K562 (cell line): ENCODE results near the gene ZNF865. TPM values are rescaled to one million over a fixed set of nuclear protein-coding genes. Genes with fewer than 3 reads are reported as not detected.

Source experiments
- ATF2 ChIP-seq: sonication (generic); formaldehyde crosslinking; IDR thresholded peaks from 2 replicates; pipeline ENCODE4 v1.8.1; 2022; ENCODE audit warnings: missing genetic modification reagents
- CHD2 ChIP-seq: IDR thresholded peaks from 2 replicates; pipeline ENCODE4 v1.6.1; 2011; ENCODE audit warnings: low read depth, low read length
- ETV5 ChIP-seq: sonication (generic); formaldehyde crosslinking; IDR thresholded peaks from 2 replicates; pipeline ENCODE4 v1.4.0; 2020; ENCODE audit warnings: low read depth, mild to moderate bottlenecking, missing genetic modification reagents
- GTF2E2 ChIP-seq: fragments of 200-800 bp; sonication (Bioruptor generic); IDR thresholded peaks from 2 replicates; pipeline ENCODE4 v1.6.1; 2016; ENCODE audit warnings: missing genetic modification characterization, missing compliant biosample characterization
- KLF1 ChIP-seq: fragments of 450-650 bp; IDR thresholded peaks from 2 replicates; pipeline ENCODE4 v1.6.1; 2016; ENCODE audit warnings: missing genetic modification characterization, missing compliant biosample characterization
- MCM2 ChIP-seq: fragments of 450-650 bp; IDR thresholded peaks from 2 replicates; pipeline ENCODE4 v1.6.1; 2017; ENCODE audit warnings: low read depth, mild to moderate bottlenecking
- NRF1 ChIP-seq, 2 experiments: fragments of 450-650 bp; IDR thresholded peaks in 1 of 2; conservative IDR thresholded peaks in 1 of 2; 2 replicates each; pipeline ENCODE4 v1.6.1; 2014; ENCODE audit warnings: mild to moderate bottlenecking in 2 of 2
- PML ChIP-seq: IDR thresholded peaks from 2 replicates; pipeline ENCODE4 v1.6.1; 2012; ENCODE audit warnings: low read length, inconsistent platforms
- ZBTB49 ChIP-seq: sonication (generic); formaldehyde crosslinking; IDR thresholded peaks from 2 replicates; pipeline ENCODE4 v1.8.0; 2022; ENCODE audit warnings: missing genetic modification reagents, mild to moderate bottlenecking, borderline replicate concordance
- ZNF140 ChIP-seq: fragments of 250-450 bp; sonication (Bioruptor Pico); IDR thresholded peaks from 2 replicates; pipeline ENCODE4 v1.8.0; 2021; ENCODE audit warnings: moderate library complexity, mild to moderate bottlenecking, inconsistent platforms
- ZNF707 ChIP-seq: fragments of 250-450 bp; sonication (Bioruptor Pico); conservative IDR thresholded peaks from 2 replicates; pipeline ENCODE4 v1.8.0; 2022; ENCODE audit warnings: inconsistent platforms, mild to moderate bottlenecking, moderate library complexity
- ZNF740 ChIP-seq, 3 experiments: fragments of 200-800 bp in 1 of 3; sonication (Bioruptor generic) in 1 of 3; sonication (generic) in 1 of 3; formaldehyde crosslinking in 1 of 3; IDR thresholded peaks; 2 replicates each; pipeline versions ENCODE4 v1.6.1 to v1.8.0; 2016 to 2022; ENCODE audit warnings: mild to moderate bottlenecking in 2 of 3, missing compliant biosample characterization in 2 of 3, missing genetic modification characterization in 2 of 3, missing genetic modification reagents in 1 of 3
- ZNF778 ChIP-seq: fragments of 450-650 bp; formaldehyde crosslinking; IDR thresholded peaks from 2 replicates; pipeline ENCODE4 v1.4.0; 2020; ENCODE audit warnings: mild to moderate bottlenecking, moderate library complexity
- polyA plus RNA-seq, 8 experiments: library from polyadenylated mRNA; depleted of rRNA in 4 of 8; stranded (reverse) in 5 of 8; unstranded in 3 of 8; fragments of >200 nt; fragmentation: Nextera tagmentation in 2 of 8; fragmentation: Illumina TruSeq in 1 of 8; extraction: Ambion mirVana in 2 of 8; extraction: Trizol in 1 of 8; gene quantifications; 2 replicates each; pipeline versions ENCODE4 v1.2.1 to v1.2.3, GENCODE V29; 2011 to 2014; ENCODE audit warnings: inconsistent platforms in 1 of 8, missing spikeins in 1 of 8
- total RNA-seq, 7 experiments: library from RNA; depleted of rRNA in 6 of 7; stranded (reverse); fragments of >200 nt in 6 of 7; fragmentation: Illumina TruSeq in 2 of 7; extraction: Trizol in 2 of 7; gene quantifications; 2 replicates each; pipeline versions ENCODE4 v1.2.1 to v1.2.3, GENCODE V29; 2011 to 2021; ENCODE audit warnings: low replicate concordance in 1 of 7
- TF ChIP-seq, protein P1 (sequence below): fragments of 250-450 bp; sonication (Bioruptor Pico); IDR thresholded peaks from 2 replicates; pipeline ENCODE4 v1.8.0; 2022; ENCODE audit warnings: moderate library complexity, mild to moderate bottlenecking, inconsistent platforms
- TF ChIP-seq, protein P2 (sequence below), 3 experiments: IDR thresholded peaks in 2 of 3; conservative IDR thresholded peaks in 1 of 3; 2 replicates each; pipeline ENCODE4 v1.5.1; 2011 to 2012; ENCODE audit warnings: low read length in 3 of 3, mild to moderate bottlenecking in 3 of 3, control low read depth in 2 of 3, improper control_type of control experiment in 1 of 3, inconsistent platforms in 1 of 3, low read depth in 1 of 3, mixed read lengths in 1 of 3, moderate library complexity in 1 of 3; ENCODE audit not compliant: insufficient read depth in 2 of 3

ZNF865 gene
- total and polyA plus RNA-seq, 9 of the 15 experiments (the other 6 are each of a cell fraction or from before 2014, with no cell fraction given): 0.40 to 18.8 (median 1.6) TPM; not detected in 2

DNA sequence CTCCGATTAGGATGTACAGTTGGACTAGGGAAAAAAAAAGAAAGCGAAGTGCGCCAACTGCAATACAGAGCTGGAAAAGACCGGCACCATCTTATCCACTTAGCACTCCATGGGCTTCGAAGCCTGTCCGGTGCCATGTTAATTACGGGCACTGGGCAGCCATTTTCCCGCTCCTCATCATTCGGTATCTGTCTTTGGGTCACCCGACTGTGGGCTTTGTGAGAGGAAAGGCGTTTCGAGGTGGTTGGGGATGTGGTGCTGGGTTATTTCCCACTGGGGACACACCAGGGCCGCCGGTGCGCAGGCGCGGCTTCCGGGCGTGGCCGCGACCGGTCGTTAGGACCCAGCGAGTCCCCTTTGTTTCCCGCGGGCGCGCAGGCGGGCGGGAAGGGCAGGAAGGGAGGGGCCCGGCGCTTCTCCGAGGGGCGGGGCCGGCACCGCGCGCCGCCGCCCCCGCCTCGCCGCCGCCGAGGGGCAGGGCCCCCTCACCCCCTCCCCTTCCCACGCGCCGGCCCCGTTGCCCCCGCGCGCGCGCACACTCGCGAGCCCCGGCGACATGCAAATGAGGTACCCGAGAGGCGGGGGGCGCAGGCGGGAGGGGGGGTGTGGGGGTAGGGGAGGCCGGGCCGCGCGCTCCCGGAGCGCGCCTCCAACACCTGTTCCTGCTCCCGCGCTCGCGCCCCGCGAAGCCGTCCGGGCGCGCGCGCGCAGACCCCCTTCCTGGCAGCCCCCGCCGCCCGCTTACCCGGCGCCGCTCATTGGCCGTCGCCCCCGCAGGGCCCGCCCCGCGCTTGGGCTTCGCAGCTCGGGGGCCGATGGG, 5.4 kb upstream of the ZNF865 start, which contains the start of gene ZNF524 (continued):
- TF ChIP-seq KLF1 (tag) (peak; percentile 95), ZBTB49 (CRISPR knock-in tag) (no peak), ZNF778 (CRISPR knock-in tag) (no peak), GTF2E2 (peak; percentile 90), ETV5 (CRISPR knock-in tag) (peak; percentile 65; the same call in 1 of the 2 replicates), ATF2 (CRISPR knock-in tag) (no peak), NRF1 (conservative IDR thresholded peaks at IDR 0.05 in 1 of 2, IDR thresholded peaks at IDR 0.05 in 1 of 2) (peak; percentile 89 to 91), PML (no peak; the same call in 1 of the 2 replicates), ZNF140 (no peak), ZNF707 (CRISPR knock-in tag) (no peak), ZNF740 (CRISPR knock-in tag; IDR thresholded peaks at IDR 0.05) (no peak), ZNF740 (tag; IDR thresholded peaks at IDR 0.05) (no peak), MCM2 (no peak), CHD2 (peak; percentile 52; the same call in 1 of the 2 replicates)
- TF ChIP-seq, protein P1, sequence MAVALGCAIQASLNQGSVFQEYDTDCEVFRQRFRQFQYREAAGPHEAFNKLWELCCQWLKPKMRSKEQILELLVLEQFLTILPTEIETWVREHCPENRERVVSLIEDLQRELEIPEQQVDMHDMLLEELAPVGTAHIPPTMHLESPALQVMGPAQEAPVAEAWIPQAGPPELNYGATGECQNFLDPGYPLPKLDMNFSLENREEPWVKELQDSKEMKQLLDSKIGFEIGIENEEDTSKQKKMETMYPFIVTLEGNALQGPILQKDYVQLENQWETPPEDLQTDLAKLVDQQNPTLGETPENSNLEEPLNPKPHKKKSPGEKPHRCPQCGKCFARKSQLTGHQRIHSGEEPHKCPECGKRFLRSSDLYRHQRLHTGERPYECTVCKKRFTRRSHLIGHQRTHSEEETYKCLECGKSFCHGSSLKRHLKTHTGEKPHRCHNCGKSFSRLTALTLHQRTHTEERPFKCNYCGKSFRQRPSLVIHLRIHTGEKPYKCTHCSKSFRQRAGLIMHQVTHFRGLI (CRISPR knock-in tag): no peak
- TF ChIP-seq, protein P2, sequence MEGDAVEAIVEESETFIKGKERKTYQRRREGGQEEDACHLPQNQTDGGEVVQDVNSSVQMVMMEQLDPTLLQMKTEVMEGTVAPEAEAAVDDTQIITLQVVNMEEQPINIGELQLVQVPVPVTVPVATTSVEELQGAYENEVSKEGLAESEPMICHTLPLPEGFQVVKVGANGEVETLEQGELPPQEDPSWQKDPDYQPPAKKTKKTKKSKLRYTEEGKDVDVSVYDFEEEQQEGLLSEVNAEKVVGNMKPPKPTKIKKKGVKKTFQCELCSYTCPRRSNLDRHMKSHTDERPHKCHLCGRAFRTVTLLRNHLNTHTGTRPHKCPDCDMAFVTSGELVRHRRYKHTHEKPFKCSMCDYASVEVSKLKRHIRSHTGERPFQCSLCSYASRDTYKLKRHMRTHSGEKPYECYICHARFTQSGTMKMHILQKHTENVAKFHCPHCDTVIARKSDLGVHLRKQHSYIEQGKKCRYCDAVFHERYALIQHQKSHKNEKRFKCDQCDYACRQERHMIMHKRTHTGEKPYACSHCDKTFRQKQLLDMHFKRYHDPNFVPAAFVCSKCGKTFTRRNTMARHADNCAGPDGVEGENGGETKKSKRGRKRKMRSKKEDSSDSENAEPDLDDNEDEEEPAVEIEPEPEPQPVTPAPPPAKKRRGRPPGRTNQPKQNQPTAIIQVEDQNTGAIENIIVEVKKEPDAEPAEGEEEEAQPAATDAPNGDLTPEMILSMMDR (IDR thresholded peaks at IDR 0.05 in 2 of 3, conservative IDR thresholded peaks at IDR 0.05 in 1 of 3; ENCODE audit: insufficient read depth in 2 of 3, low read depth in 1 of 3, low read length in 3 of 3): no peak
